ENCODE results near the gene TNS1. TPM values are rescaled to one million over a fixed set of nuclear protein-coding genes. Genes with fewer than 3 reads are reported as not detected.

The TNS1 gene
- total RNA-seq, 1 donor from 2014 or later = 11.6 TPM

- H3K9me3 Mint-ChIP-seq (ENCODE audit: unreplicated experiment) = no peaks in the 10 kb centered on the region
- no peak for DNase-seq (ENCODE audit: low spot score)
- H3K27me3 Mint-ChIP-seq (ENCODE audit: unreplicated experiment) = peaks cover 12% of the 10 kb centered on the region
- no peak overlapping the region for H3K27ac Mint-ChIP-seq (ENCODE audit: unreplicated experiment)
- peaks cover 3% of the 10 kb centered on the region for H3K36me3 Mint-ChIP-seq (ENCODE audit: low read depth, unreplicated experiment)
- H3K4me3 Mint-ChIP-seq (ENCODE audit: unreplicated experiment) = no peak overlapping the region
- peaks cover 63% of the 10 kb centered on the region for H3K4me1 Mint-ChIP-seq (ENCODE audit: unreplicated experiment)
- no peak for TF ChIP-seq CTCF (IDR thresholded peaks at IDR 0.05; ENCODE audit: unreplicated experiment)
Observed at GRCh38 chr2:218016810-218017209, 14.0 kb upstream of the TNS1 start.

- Mint-ChIP-seq H3K27me3 (ENCODE audit: unreplicated experiment) (peaks cover 13% of the 10 kb centered on the region), H3K4me3 (ENCODE audit: unreplicated experiment) (no peak overlapping the region), H3K27ac (ENCODE audit: unreplicated experiment) (no peak overlapping the region), H3K36me3 (ENCODE audit: low read depth, unreplicated experiment) (peaks cover 3% of the 10 kb centered on the region), H3K4me1 (ENCODE audit: unreplicated experiment) (peaks cover 71% of the 10 kb centered on the region), H3K9me3 (ENCODE audit: unreplicated experiment) (no peaks in the 10 kb centered on the region)
- no peak for TF ChIP-seq CTCF (IDR thresholded peaks at IDR 0.05; ENCODE audit: unreplicated experiment)
- DNase-seq (ENCODE audit: low spot score) = no peak
Observed at GRCh38 chr2:218015586-218016521, 13.1 kb upstream of the TNS1 start.

- DNase-seq (ENCODE audit: low spot score) = no peak
- peaks cover 3% of the 10 kb centered on the region for H3K36me3 Mint-ChIP-seq (ENCODE audit: low read depth, unreplicated experiment)
- TF ChIP-seq CTCF (IDR thresholded peaks at IDR 0.05; ENCODE audit: unreplicated experiment) = no peak
- peaks cover 67% of the 10 kb centered on the region for H3K4me1 Mint-ChIP-seq (ENCODE audit: unreplicated experiment)
- H3K4me3 Mint-ChIP-seq (ENCODE audit: unreplicated experiment) = peak overlapping the region; percentile 62
- no peaks in the 10 kb centered on the region for H3K9me3 Mint-ChIP-seq (ENCODE audit: unreplicated experiment)
- H3K27me3 Mint-ChIP-seq (ENCODE audit: unreplicated experiment) = peaks cover 10% of the 10 kb centered on the region
- peak overlapping the region; percentile 74 for H3K27ac Mint-ChIP-seq (ENCODE audit: unreplicated experiment)
Observed at GRCh38 chr2:218014706-218015585, 12.2 kb upstream of the TNS1 start.

GRCh38 chr2:218013289-218013688, 10.5 kb upstream of the TNS1 start:
- peaks cover 12% of the 10 kb centered on the region for H3K27me3 Mint-ChIP-seq (ENCODE audit: unreplicated experiment)
- DNase-seq (ENCODE audit: low spot score) = no peak
- H3K27ac Mint-ChIP-seq (ENCODE audit: unreplicated experiment) = no peak overlapping the region
- no peaks in the 10 kb centered on the region for H3K9me3 Mint-ChIP-seq (ENCODE audit: unreplicated experiment)
- no peak for TF ChIP-seq CTCF (IDR thresholded peaks at IDR 0.05; ENCODE audit: unreplicated experiment)
- H3K36me3 Mint-ChIP-seq (ENCODE audit: low read depth, unreplicated experiment) = peaks cover 3% of the 10 kb centered on the region
- H3K4me3 Mint-ChIP-seq (ENCODE audit: unreplicated experiment) = no peak overlapping the region
- peaks cover 54% of the 10 kb centered on the region for H3K4me1 Mint-ChIP-seq (ENCODE audit: unreplicated experiment)

Measured in endothelial cell (in vitro differentiated cells).